Measurements from ENCODE around the gene PCK2.
"Not testable (repeated sequence)": the region's sequence is repeated elsewhere in the genome, so short reads cannot be mapped to it uniquely, and the experiment has no call there.

The PCK2 gene

DNA sequence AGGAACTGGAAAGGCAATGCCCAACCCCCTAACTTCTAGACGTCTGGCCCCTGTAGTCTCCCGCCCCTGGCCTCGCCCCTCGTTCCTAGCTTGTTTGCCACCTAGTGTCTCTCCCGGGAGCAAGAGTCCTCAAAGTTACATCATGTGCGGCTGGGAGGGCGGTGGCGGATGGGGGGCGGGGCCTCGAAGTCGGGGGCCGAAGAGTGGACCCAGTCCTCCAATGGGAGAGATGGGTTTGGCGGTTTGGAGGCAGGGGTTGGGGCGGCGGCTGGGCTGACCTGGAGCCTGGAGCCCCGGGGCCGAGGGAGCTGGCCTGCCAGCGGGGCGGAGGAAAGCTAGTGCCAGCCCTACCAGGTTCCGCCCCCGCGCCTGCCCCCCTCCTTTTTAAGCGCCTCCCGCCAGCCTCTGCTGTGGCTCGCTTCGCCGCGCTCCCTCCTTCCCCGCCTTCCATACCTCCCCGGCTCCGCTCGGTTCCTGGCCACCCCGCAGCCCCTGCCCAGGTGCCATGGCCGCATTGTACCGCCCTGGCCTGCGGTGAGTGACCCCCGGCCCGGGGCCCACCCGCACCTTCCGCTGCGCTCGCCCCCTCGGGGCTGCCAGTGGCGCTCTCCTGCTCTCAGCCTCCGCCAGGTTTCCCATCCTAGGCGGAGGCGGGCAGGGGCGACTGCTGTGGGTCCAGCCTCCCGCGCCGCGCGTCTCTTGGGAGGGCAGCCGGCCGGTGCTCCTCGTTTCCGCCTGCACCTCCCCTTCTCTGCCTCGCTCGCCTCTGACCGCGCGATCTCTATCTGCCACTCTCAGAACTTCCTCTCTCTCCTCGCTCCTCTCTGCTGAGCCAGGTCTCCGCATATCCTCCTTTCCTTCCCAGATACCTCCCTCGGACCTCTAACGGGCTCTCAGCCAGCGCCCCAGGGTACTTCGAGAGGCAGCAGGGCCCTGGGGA, at the start of gene PCK2:
Gene PCK2, plus strand, starts transcription at position 411 of the 940 bp plus-strand sequence. Its CDS starts 95 bp downstream, at position 506.
- DNase-seq = peak; percentile 89 to 94

DNA sequence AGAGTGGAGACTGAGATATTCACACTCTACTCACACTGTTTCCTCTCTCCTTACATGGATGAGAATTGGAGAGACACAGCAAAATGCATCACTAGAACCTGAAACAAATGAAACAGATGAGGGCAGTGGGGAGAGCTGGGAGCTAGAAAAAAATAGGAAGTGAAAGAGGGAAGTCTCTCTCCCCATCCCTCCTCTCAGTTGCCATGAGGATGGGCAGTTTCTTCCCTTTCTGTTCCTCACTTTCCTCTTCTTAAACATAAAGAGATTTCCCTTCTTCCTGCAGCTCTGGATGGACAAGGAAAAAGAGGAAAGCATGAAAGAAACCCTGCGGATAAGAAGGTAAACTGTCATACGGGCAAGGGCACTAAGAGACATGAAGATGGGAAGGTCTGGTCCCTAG, 45.1 kb upstream of the PCK2 start:
- not testable (repeated sequence) for DNase-seq

GRCh38 chr14:24050753-24051152, 43.4 kb upstream of the PCK2 start:
- not testable (repeated sequence) for DNase-seq

GRCh38 chr14:24051176-24051788, 42.8 kb upstream of the PCK2 start:
- no peak for DNase-seq

- peak; percentile 62 to 69 for DNase-seq
These were observed 42.1 kb upstream of the PCK2 start, which contains the start of gene CARMIL3 for GRCh38 chr14:24051789-24052655. Gene CARMIL3, plus strand, starts transcription at chr14:24052009. Its CDS starts 145 bp downstream, at chr14:24052154.

- peak; percentile 59 to 79 for DNase-seq
These were observed 41.2 kb upstream of the PCK2 start for GRCh38 chr14:24052656-24053547.

GRCh38 chr14:24053548-24054323, 40.4 kb upstream of the PCK2 start:
- no peak for DNase-seq

GRCh38 chr14:24054324-24054641, 39.8 kb upstream of the PCK2 start:
- DNase-seq = no peak

DNA sequence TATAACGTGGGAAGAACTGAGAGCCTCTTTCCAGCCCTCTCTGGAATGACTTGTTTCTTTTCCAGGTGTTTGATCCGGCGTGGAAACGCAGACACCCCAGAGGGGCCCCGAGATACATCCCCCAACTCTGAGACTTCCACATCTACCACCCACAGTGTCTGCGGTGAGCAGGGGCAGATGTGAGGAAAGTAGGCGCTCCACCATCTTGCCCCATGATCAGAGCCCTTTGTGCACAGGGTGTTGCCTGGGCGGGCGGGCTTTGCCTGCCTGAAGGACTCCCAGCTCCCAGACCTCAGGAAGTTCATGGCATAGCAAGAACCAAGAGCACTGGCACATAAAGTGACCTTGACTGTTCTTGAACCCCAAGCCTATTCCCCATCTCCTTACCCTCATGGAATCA, 39.5 kb upstream of the PCK2 start:
- no peak for DNase-seq

DNA sequence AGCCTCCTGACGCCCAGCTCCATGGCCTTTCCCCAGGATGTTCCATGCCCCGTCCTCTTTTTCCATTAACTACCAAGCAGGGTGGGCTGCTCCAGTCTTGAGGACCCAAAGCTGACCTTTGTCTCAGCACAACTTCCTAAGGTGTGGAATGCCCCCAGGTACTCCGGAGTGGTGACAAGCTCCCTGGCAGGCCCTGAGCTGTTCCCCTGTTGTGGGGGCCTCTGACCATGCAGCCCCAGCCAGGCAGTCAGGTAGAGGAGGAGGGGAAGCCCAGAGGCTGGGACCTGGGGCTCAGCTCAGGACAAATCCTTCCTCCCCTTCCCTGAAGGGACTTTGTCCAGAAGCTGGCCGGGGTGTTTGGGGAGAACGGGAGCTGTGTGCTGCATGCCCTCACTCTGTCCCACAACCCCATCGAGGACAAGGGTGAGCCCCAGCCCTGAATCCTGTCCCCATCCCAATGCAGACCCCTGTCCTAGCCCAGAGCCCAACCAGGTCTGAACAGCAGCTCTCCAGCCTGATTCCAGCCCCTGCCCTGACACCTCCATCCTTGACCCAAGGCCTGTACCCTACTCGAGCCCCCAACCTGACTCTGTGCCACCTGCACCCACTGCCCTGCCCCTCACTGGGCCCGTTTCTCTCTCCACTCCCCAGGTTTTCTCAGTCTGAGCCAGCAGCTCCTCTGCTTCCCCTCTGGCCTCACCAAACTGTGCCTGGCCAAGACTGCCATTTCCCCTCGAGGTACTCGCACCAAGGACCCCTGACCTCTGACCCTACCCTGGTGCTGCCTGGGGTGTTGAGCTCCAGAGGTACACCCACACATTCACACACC, 37.9 kb upstream of the PCK2 start:
- no peak for DNase-seq

DNA sequence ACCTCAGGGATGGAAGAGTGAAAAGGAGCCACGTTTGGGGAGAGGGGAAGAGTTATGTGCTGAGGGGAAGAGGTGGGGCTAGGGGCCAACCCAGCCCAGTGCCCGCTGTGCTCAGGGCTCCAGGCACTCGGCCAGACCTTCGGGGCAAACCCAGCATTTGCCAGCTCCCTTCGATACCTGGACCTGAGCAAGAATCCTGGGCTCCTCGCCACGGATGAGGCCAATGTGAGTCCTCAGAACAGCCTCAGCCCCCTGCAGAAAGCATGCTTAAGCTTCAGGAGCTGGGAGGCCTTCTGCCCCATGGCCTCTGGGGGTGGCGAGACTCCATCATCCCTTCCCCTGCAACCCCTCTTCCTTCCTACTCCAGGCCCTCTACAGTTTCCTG, 37.3 kb upstream of the PCK2 start:
- DNase-seq = no peak

DNA sequence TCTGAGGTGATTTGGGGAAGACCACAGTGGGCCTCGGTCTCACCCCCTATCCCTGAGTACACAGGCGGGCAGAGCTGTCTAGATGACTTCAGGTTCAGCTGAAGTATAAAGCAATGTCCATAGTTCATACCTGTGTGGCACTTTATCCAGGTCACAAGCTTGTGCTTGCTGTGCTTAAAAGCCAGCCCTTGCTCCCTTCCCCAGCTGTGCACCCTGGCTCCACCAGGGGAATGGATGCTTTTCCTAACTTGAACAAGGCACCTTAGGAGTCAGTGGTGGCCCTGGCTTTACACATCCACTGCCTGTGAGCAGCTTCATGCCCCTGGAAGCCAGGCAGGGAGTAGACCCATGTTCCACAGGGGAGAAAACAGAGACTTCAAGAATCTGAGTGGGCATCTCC, 36.8 kb upstream of the PCK2 start:
- DNase-seq = no peak

DNA sequence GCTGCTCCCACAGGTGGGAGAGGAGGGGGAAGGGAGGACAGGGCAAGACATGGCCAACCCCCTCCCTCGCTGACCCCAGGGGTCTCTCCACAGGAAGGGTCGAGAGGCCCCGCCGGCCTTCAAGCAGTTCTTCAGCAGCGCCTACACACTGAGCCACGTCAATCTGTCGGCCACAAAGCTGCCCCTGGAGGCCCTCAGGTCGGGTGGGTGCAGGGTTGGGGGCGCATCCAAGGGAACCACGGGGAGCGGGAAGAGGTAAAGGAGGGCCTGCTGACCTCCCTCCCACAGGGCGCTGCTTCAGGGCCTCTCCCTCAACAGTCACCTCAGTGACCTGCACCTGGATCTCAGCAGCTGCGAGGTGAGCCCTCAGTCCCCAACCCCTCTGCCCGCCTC, 36.2 kb upstream of the PCK2 start:
- no peak for DNase-seq

- DNase-seq = no peak
These were observed 35.7 kb upstream of the PCK2 start for GRCh38 chr14:24058260-24058950.

DNA sequence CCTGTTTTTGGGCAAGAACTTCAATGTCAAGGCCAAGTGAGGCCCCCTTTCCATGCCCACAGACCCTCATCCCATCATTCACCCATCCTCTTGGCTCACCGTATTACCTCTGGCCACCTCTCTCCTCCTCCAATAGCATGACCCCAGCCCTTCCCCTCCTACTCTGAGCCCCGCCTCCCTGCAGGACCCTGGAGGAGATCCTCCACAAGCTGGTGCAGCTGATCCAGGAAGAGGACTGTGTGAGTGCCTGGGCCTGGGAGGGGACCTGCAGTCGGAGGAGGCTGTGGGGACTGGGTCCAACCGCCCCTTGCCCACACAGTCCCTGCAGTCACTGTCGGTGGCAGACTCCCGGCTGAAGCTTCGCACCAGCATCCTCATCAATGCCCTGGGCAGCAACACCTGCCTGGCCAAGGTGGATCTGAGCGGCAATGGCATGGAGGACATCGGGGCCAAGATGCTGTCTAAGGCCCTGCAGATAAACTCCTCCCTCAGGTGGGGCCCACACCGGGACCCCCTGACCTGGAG, 35.1 kb upstream of the PCK2 start:
- no peak for DNase-seq

- no peak for DNase-seq
These were observed 34.2 kb upstream of the PCK2 start for GRCh38 chr14:24059841-24060388.

GRCh38 chr14:24060443-24060842, 33.7 kb upstream of the PCK2 start:
- no peak for DNase-seq

DNA sequence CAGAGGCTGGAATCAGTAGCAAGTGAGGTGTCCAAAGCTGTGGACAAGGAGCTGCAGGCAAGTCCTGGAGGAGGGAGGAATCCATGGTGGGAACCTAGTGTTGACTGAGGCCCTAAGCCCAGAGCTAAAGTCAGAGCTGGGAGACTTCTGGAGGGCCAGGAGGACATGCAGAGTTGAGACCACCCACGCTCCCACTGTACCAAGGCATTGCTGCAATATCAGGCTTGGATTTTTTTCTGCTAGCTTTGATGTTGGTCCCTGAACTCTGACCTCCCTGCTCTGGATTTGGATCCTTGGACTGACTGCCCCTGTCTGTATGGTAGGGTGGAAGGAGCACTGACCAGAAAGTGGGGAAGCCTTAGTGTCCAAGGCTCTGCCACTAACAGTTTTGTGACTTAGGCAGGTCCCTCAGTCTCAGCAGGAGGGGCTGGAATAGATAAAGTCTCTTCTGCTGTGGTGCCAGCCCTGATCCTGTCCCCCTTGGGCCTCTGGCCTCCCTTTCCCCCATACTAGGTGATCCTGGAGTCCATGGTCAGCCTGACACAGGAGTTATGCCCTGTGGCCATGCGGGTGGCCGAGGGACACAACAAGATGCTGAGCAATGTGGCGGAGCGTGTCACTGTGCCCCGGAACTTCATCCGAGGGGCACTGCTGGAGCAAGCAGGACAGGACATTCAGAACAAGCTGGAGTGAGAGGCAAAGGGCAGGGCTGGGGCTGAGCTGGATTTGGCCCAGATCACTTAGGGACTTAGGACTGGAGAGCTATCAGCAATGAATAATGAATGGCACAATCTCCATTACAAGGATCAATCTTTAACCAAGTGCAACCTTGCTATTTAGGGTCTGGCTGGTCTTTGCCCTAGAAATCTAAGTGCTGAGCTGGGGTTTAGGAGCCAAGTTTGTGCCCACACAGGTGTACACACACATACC, 32.9 kb upstream of the PCK2 start:
- no peak for DNase-seq

Data from stimulated activated CD4-positive, alpha-beta T cell treated with anti-CD3 and anti-CD28 coated beads, Interleukin-2, amount 100 ng/mL, for 24 hours (primary cell).